Keratinocyte (primary cell): ENCODE results near the gene CAPNS1. TPM values are rescaled to one million over a fixed set of nuclear protein-coding genes. Genes with fewer than 3 reads are reported as not detected.

Experiments
- DNase-seq: peaks from one replicate; pipeline ENCODE4 v3.0.0-alpha.2; 2011; ENCODE audit warnings: low read depth, missing footprints, low spot score
- FAIRE-seq: peaks from 2 replicates; lab custom pipeline; 2011; peaks lifted over from hg19 to GRCh38; lab: Jason Lieb, UNC
- H2AFZ ChIP-seq: 2 replicates; pipeline ENCODE4 v1.6.0; 2012; ENCODE audit warnings: low read length, control low read depth, inconsistent platforms; ENCODE audit not compliant: control insufficient read depth
- H3K27ac ChIP-seq: 2 replicates; pipeline ENCODE4 v1.5.1; 2011; ENCODE audit warnings: low read length; ENCODE audit not compliant: control insufficient read depth, insufficient read depth
- H3K27me3 ChIP-seq: 3 replicates; pipeline ENCODE4 v1.6.0; 2011; ENCODE audit warnings: low read length; ENCODE audit not compliant: control insufficient read depth, insufficient read depth; ENCODE audit errors: extremely low read depth
- H3K36me3 ChIP-seq, 2 experiments: 2 replicates in 1 of 2; 3 replicates in 1 of 2; pipeline ENCODE4 v1.5.1; 2011; ENCODE audit warnings: low read length in 2 of 2, mild to moderate bottlenecking in 1 of 2; ENCODE audit not compliant: control insufficient read depth in 2 of 2, insufficient read depth in 2 of 2; ENCODE audit errors: extremely low read depth in 1 of 2
- H3K4me1 ChIP-seq: 3 replicates; pipeline ENCODE4 v1.5.1; 2011; ENCODE audit warnings: low read length; ENCODE audit not compliant: control insufficient read depth, insufficient read depth; ENCODE audit errors: extremely low read depth
- H3K4me2 ChIP-seq: 3 replicates; pipeline ENCODE4 v1.6.0; 2011; ENCODE audit warnings: low read depth, low read length; ENCODE audit not compliant: control insufficient read depth, insufficient read depth; ENCODE audit errors: extremely low read depth
- H3K4me3 ChIP-seq, 3 experiments: fragments of 200-600 bp in 1 of 3; sonication (generic) in 1 of 3; 2 replicates in 2 of 3; 3 replicates in 1 of 3; pipeline ENCODE4 v1.5.1; 2011 to 2016; ENCODE audit warnings: low read length in 3 of 3, mild to moderate bottlenecking in 3 of 3, control low read depth in 2 of 3, inconsistent platforms in 1 of 3, low read depth in 1 of 3, mixed read lengths in 1 of 3, mixed run types in 1 of 3, moderate library complexity in 1 of 3; ENCODE audit not compliant: control insufficient read depth in 2 of 3, insufficient read depth in 2 of 3; ENCODE audit errors: extremely low read depth in 1 of 3
- H3K79me2 ChIP-seq: 2 replicates; pipeline ENCODE4 v1.6.0; 2012; ENCODE audit warnings: low read length; ENCODE audit not compliant: control insufficient read depth, insufficient read depth
- H3K9ac ChIP-seq: 3 replicates; pipeline ENCODE4 v1.6.0; 2011; ENCODE audit warnings: low read length; ENCODE audit not compliant: control insufficient read depth, insufficient read depth; ENCODE audit errors: extremely low read depth
- H3K9me1 ChIP-seq: 3 replicates; pipeline ENCODE4 v1.6.0; 2011; ENCODE audit warnings: low read length; ENCODE audit not compliant: control insufficient read depth, insufficient read depth; ENCODE audit errors: extremely low read depth
- H3K9me3 ChIP-seq: 2 replicates; pipeline ENCODE4 v1.5.1; 2012; ENCODE audit warnings: low read depth, low read length; ENCODE audit not compliant: control insufficient read depth
- H4K20me1 ChIP-seq: 3 replicates; pipeline ENCODE4 v1.6.0; 2011; ENCODE audit warnings: low read length; ENCODE audit not compliant: control insufficient read depth, insufficient read depth; ENCODE audit errors: extremely low read depth
- EZH2 ChIP-seq: IDR thresholded peaks from one replicate; pipeline ENCODE4 v1.6.1; 2012; ENCODE audit warnings: inconsistent platforms, mild to moderate bottlenecking, low read length, moderate library complexity
- dilution Hi-C: fragments of 300-500 bp; cut with MboI; formaldehyde crosslinking; loops from one replicate; pipeline ENCODE4 v1.7.0; 2020; ENCODE audit warnings: low sequenced_read_pairs; ENCODE audit not compliant: extremely low pct_ligation_motif_present
- polyA plus RNA-seq, 5 experiments: library from polyadenylated mRNA; depleted of rRNA in 3 of 5; stranded (reverse) in 3 of 5; stranded (forward) in 1 of 5; unstranded in 1 of 5; fragments of >200 nt; gene quantifications; 1 replicate in 1 of 5; 2 replicates in 3 of 5; 3 replicates in 1 of 5; pipeline versions ENCODE4 v1.2.1 to v1.2.3, GENCODE V29; 2011 to 2012; ENCODE audit warnings: missing spikeins in 2 of 5, low read depth in 1 of 5, low replicate concordance in 1 of 5
- TF ChIP-seq, protein P1 (sequence below), 3 experiments: IDR thresholded peaks in 1 of 3; conservative IDR thresholded peaks in 1 of 3; optimal IDR thresholded peaks in 1 of 3; 2 replicates in 2 of 3; 3 replicates in 1 of 3; pipeline versions ENCODE3 to v1.5.1; 2011; ENCODE audit warnings: low read length in 3 of 3, mild to moderate bottlenecking in 3 of 3, moderate library complexity in 2 of 3, control low read depth in 1 of 3, inconsistent platforms in 1 of 3; ENCODE audit not compliant: insufficient read depth in 2 of 3; ENCODE audit errors: extremely low read depth in 1 of 3

Gene CAPNS1
- polyA plus RNA-seq, 1 donor (not counting 4 experiments of a cell fraction or from before 2014, with no cell fraction given): 884 TPM

DNA sequence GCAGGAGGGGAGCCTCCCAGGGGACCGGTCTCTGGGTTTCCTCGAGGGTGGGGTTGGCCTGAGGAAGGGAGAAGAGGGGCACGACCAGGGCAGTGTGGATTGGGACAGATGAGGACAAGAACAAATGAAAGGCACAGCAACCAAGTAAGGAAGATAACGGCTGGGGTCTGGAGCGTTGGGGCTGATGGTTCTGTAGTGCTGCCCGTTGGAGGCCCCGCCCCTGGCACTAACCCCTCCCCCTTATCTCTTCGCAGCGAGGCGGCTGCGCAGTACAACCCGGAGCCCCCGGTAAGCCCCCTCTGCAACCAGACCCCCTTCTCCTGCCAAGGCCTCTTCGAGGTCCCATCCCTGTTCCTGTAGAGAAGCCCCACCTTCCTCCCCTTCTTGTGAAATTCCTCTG, 2.2 kb downstream of the CAPNS1 start:
- no peak overlapping the region for H3K27ac ChIP-seq

DNA sequence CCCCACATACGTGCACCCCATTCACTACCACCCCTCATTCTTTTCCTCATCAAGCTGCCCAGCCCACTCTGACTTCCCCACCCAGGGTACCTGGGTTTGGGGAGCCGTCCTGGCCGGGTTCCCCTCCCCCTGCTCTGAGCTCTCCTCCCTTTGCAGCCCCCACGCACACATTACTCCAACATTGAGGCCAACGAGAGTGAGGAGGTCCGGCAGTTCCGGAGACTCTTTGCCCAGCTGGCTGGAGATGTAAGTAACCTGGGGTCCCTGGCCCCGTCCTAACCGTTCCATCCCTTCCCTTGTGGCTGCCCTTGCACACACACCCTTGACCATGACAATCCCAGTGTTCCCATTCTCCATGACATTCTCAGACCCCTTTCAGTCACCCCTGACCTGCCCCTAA, 2.6 kb downstream of the CAPNS1 start:
- H3K4me2 ChIP-seq: no peak overlapping the region
- H3K9me3 ChIP-seq: no peaks in the 10 kb centered on the region
- no peak overlapping the region for H3K9ac ChIP-seq
- H3K4me3 ChIP-seq: no peak overlapping the region
- FAIRE-seq (no peak), DNase-seq (no peak)
- peaks cover 32 to 39% of the 10 kb centered on the region in 2 experiments for H3K36me3 ChIP-seq
- H3K27me3 ChIP-seq: no peaks in the 10 kb centered on the region
- dilution Hi-C loops: no loop called here
- H2AFZ ChIP-seq: no peak overlapping the region
- H3K9me1 ChIP-seq: peaks cover 2% of the 10 kb centered on the region
- no peak overlapping the region for H3K27ac ChIP-seq
- H3K4me1 ChIP-seq: peaks cover 11% of the 10 kb centered on the region
- no peak for TF ChIP-seq EZH2
- TF ChIP-seq, protein P1, sequence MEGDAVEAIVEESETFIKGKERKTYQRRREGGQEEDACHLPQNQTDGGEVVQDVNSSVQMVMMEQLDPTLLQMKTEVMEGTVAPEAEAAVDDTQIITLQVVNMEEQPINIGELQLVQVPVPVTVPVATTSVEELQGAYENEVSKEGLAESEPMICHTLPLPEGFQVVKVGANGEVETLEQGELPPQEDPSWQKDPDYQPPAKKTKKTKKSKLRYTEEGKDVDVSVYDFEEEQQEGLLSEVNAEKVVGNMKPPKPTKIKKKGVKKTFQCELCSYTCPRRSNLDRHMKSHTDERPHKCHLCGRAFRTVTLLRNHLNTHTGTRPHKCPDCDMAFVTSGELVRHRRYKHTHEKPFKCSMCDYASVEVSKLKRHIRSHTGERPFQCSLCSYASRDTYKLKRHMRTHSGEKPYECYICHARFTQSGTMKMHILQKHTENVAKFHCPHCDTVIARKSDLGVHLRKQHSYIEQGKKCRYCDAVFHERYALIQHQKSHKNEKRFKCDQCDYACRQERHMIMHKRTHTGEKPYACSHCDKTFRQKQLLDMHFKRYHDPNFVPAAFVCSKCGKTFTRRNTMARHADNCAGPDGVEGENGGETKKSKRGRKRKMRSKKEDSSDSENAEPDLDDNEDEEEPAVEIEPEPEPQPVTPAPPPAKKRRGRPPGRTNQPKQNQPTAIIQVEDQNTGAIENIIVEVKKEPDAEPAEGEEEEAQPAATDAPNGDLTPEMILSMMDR (optimal IDR thresholded peaks at IDR 0.05 in 1 of 3, IDR thresholded peaks at IDR 0.05 in 1 of 3, conservative IDR thresholded peaks at IDR 0.05 in 1 of 3; ENCODE audit: extremely low read depth in 1 of 3, insufficient read depth in 2 of 3, low read length in 3 of 3): no peak
- H3K79me2 ChIP-seq: peaks cover 22% of the 10 kb centered on the region
- peaks cover 8% of the 10 kb centered on the region for H4K20me1 ChIP-seq

More for the DNA sequence above, 2.2 kb downstream of the CAPNS1 start:
- no peak overlapping the region for H2AFZ ChIP-seq
- H3K27me3 ChIP-seq: no peaks in the 10 kb centered on the region
- H3K79me2 ChIP-seq: peaks cover 22% of the 10 kb centered on the region
- H3K36me3 ChIP-seq: peaks cover 29 to 37% of the 10 kb centered on the region in 2 experiments
- no peak overlapping the region for H3K9ac ChIP-seq
- no peak overlapping the region for H3K4me3 ChIP-seq
- H3K9me3 ChIP-seq: no peaks in the 10 kb centered on the region
- dilution Hi-C loops: no loop called here
- H3K4me1 ChIP-seq: peaks cover 15% of the 10 kb centered on the region
- peak overlapping the region; percentile 89 for H3K4me2 ChIP-seq
- H3K9me1 ChIP-seq: peaks cover 2% of the 10 kb centered on the region
- FAIRE-seq (no peak), DNase-seq (no peak)
- peaks cover 8% of the 10 kb centered on the region for H4K20me1 ChIP-seq
- TF ChIP-seq, protein P1 (optimal IDR thresholded peaks at IDR 0.05 in 1 of 3, IDR thresholded peaks at IDR 0.05 in 1 of 3, conservative IDR thresholded peaks at IDR 0.05 in 1 of 3; ENCODE audit: extremely low read depth in 1 of 3, insufficient read depth in 2 of 3, low read length in 3 of 3): no peak
- TF ChIP-seq EZH2: no peak
